Epithelial cell of esophagus (primary cell): Measurements from ENCODE around the gene CDKN2B-AS1.

Source experiments
- DNase-seq: peaks from one replicate; pipeline ENCODE4 v3.0.0; 2010; ENCODE audit warnings: low read depth
- H3K4me3 ChIP-seq: 2 replicates; pipeline ENCODE4 v1.5.1; 2011; ENCODE audit warnings: mild to moderate bottlenecking, low read length, control low read depth
- CTCF ChIP-seq: IDR thresholded peaks from 2 replicates; pipeline ENCODE4 v1.5.1; 2011; ENCODE audit warnings: low read depth, mild to moderate bottlenecking, low read length, control low read depth, inconsistent platforms; ENCODE audit not compliant: insufficient read depth; ENCODE audit errors: missing control alignments

CDKN2B-AS1 gene

GRCh38 chr9:22079873-22080341 is 85.3 kb downstream of the CDKN2B-AS1 start:
- H3K4me3 ChIP-seq, result no peak overlapping the region
- DNase-seq, result peak; percentile 96
- no peak for TF ChIP-seq CTCF

GRCh38 chr9:22084336-22085035 is 89.9 kb downstream of the CDKN2B-AS1 start:
- peak; percentile 96 for DNase-seq
- no peak for TF ChIP-seq CTCF
- no peak overlapping the region for H3K4me3 ChIP-seq

GRCh38 chr9:22088053-22088716 is 93.6 kb downstream of the CDKN2B-AS1 start:
- TF ChIP-seq CTCF, result no peak
- DNase-seq, result no peak
- H3K4me3 ChIP-seq, result no peak overlapping the region

DNA sequence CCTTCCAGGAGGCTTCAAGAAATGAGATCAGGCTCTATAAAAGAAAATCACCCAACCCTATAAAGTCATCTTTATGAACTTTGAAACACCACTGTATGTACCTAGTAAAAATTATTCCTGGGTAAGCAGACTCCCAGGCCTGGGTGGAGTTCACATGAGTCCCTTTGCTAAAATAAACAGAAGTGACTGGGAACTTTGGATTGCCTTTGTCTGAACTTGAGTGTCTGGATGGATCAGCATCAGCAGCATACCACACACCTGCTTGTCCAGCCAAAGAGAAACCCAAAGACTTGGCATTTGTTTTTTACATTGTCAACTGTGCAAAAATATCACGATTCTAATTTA is 94.1 kb downstream of the CDKN2B-AS1 start:
- no peak overlapping the region for H3K4me3 ChIP-seq
- peak; percentile 83 for DNase-seq
- no peak for TF ChIP-seq CTCF

DNA sequence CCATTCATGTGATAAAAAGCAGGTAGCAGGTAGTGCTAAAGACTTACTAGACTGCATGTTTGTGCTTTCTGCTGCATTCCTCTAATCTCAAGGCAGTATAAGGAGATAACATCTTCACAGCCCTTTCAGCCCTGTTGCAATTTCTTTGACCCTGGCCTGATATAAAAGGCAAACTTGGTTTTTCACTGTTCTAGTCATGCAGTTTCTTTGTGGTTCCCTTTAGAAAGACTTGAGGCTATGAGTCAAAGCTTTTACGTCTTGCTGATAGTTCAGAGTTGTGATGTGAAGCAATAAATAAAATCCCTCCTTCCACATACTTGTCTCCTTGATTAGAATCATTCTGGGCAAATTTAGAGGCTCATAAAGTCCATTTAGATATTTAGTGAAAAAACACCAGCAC is 103.1 kb downstream of the CDKN2B-AS1 start:
- H3K4me3 ChIP-seq, result no peak overlapping the region
- DNase-seq, result peak; percentile 79
- TF ChIP-seq CTCF, result no peak

- no peak for TF ChIP-seq CTCF
- DNase-seq, result no peak
These were observed 104.2 kb downstream of the CDKN2B-AS1 start for GRCh38 chr9:22098643-22099332.

More at GRCh38 chr9:22098643-22099332, 104.2 kb downstream of the CDKN2B-AS1 start:
- no peak overlapping the region for H3K4me3 ChIP-seq
